Neuron (in vitro differentiated cells): ENCODE data around the gene BICD2.
"Not testable (repeated sequence)": the region's sequence is repeated elsewhere in the genome, so short reads cannot be mapped to it uniquely, and the experiment has no call there.

ENCODE experiments used
- H2AFZ ChIP-seq: one replicate; pipeline ENCODE4 v1.6.1; 2013; ENCODE audit warnings: low read depth, mild to moderate bottlenecking, inconsistent platforms, low read length, moderate library complexity
- H3K27me3 ChIP-seq: one replicate; pipeline ENCODE4 v1.6.1; 2013; ENCODE audit warnings: low read length; ENCODE audit not compliant: insufficient read depth
- H3K36me3 ChIP-seq: one replicate; pipeline ENCODE4 v1.6.1; 2013; ENCODE audit warnings: low read length; ENCODE audit not compliant: insufficient read depth
- H3K4me1 ChIP-seq: one replicate; pipeline ENCODE4 v1.6.1; 2013; ENCODE audit warnings: low read length; ENCODE audit not compliant: insufficient read depth
- H3K4me3 ChIP-seq: 2 replicates; pipeline ENCODE4 v1.5.1; 2013; ENCODE audit warnings: mild to moderate bottlenecking, low read length, moderate library complexity
- H3K9me3 ChIP-seq: one replicate; pipeline ENCODE4 v1.6.1; 2013; ENCODE audit warnings: low read length

The BICD2 gene

DNA sequence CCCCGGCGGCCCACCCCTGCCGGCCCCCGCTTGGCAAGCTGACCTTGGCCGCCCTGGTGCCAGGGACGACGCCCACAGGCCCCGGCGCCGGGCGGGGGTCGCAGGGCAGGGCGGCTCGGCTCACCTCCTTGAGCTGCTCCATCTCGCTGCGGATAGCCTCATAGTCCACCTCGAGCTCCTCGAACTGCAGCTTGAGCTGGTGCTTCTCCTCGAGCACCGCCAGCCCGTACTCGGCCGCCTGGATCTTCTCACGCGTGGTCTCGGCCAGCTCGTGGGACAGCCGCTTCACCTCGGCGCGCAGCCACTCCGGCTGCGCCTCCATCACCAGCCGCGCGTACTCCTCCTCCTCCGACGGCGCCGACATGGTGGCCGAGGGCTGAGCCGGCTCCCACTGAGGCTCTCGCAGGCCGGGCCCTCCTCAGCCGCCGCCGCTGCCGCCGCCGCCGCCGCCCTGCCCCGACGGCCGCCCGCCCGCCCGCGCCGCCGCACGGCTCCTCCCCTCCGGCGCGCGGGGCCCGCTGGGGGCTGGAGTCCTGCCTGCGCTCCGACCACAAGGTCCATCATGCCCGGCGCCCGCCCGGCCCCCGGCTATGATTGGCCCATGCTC lies at the start of gene BICD2:
TSS of gene BICD2 (minus strand) at position 453 of the 607 bp plus-strand sequence. CDS start at position 364, 89 bp downstream.
- Histone ChIP-seq H3K4me3 (peak within 1 kb of the TSS; percentile 99), H2AFZ (peak within 1 kb of the TSS; percentile 96), H3K4me1 (peaks cover 22% of the 10 kb centered on the region), H3K9me3 (no peaks in the 10 kb centered on the region), H3K27me3 (no peaks in the 10 kb centered on the region), H3K36me3 (no peaks in the 10 kb centered on the region)

DNA sequence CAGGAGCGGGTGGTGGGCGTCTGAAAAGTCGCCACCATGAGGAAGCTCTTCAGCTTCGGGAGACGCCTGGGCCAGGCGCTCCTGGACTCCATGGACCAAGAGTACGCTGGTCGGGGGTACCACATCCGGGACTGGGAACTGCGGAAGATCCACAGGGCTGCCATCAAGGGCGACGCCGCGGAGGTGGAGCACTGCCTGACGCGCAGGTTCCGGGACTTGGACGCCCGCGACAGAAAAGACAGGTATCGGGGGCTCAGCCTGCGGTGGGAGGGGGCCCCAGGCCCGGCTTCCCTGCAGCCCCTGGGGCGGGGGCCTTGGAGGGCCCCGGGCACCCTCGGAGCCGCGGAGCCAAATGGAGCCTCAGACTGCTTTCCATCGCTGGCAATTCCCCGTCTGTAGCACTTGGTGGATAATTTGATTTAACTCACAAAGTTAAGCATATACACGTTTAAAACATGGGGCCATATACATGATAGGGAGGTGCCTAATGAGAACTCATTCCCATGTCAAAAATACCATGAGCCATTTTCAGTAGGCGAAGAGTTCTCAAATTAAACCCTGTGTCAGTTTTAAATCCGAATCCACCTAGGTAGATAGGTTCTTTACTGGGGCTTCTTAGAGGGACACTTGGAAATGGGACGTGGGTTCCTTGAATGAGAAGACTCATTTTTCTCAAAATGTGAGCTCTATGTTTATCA lies 45.1 kb upstream of the BICD2 start:
- H3K27me3 ChIP-seq: peaks cover 71% of the 10 kb centered on the region
- H3K36me3 ChIP-seq, H3K9me3 ChIP-seq, H3K4me3 ChIP-seq, H2AFZ ChIP-seq, H3K4me1 ChIP-seq: not testable (repeated sequence)

DNA sequence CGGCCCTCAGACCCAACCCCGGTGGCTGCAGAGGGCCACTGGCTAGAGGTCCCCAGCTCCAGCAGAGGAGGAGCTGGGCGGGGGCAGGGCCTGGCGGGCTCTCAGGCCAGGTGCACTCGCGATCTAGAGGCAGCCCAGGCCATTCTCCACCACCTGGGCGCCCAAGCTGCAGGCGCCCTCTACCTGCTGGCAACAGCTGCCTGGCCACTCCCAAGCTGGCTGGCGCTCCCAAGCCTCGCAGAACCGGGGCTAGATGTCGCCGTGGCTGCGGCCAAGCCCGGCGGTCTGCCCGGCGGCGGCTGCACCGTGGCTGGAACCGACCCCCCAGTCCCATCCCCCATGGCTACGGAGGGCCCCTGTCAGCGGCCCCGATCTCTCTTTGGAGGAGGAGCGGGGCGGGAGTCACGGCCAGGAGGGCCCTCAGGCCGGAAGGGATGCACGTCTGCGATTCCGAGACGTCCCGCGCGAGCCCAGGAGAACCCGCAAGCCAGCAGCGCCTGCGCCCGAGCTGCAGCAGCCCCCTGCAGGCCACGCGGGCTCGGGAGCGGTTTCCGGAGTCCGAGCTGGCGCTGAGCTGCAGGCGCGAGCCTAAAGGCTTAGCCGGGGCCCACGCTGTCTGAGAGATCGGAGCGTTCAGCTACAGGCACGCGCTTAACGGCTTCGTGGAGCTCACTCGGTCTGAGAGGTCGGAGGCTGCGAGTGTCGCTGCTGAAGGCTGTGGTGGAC lies 44.3 kb upstream of the BICD2 start:
- H3K36me3 ChIP-seq: no peaks in the 10 kb centered on the region
- no peaks in the 10 kb centered on the region for H3K4me1 ChIP-seq
- H3K27me3 ChIP-seq: peaks cover 68% of the 10 kb centered on the region
- peak overlapping the region; percentile 46 for H2AFZ ChIP-seq
- H3K4me3 ChIP-seq: peak overlapping the region; percentile 9
- H3K9me3 ChIP-seq: no peaks in the 10 kb centered on the region

GRCh38 chr9:92807757-92808725 lies 43.4 kb upstream of the BICD2 start:
- Histone ChIP-seq H2AFZ (no peak overlapping the region), H3K27me3 (peaks cover 61% of the 10 kb centered on the region), H3K4me3 (no peak overlapping the region), H3K36me3 (no peaks in the 10 kb centered on the region), H3K4me1 (no peaks in the 10 kb centered on the region), H3K9me3 (no peaks in the 10 kb centered on the region)

- Histone ChIP-seq H3K36me3 (no peaks in the 10 kb centered on the region), H3K4me3 (no peak overlapping the region), H3K4me1 (no peaks in the 10 kb centered on the region), H3K9me3 (no peaks in the 10 kb centered on the region), H2AFZ (no peak overlapping the region), H3K27me3 (peaks cover 60% of the 10 kb centered on the region)
These were observed 42.6 kb upstream of the BICD2 start for GRCh38 chr9:92807031-92807756.

DNA sequence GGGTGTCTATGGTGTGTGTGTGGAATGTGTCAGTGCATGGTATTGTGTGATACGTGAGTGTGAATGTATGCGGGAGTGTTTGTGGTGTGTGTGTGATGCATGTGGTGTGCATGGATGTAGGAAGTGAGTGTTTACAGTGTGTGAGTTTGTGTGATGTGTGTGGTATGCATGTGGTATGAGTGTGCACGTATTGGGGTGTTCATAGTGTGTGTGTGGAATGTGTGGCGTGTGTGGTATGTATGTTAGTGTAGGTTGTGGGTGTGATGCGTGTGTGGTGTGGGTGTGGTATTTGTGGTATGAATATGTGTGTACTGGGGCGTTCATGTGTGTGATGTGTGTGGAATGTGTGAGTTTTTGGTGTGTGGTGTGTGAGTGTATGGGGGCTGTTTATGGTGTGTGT lies 40.1 kb upstream of the BICD2 start:
- no peaks in the 10 kb centered on the region for H3K9me3 ChIP-seq
- H3K4me3 ChIP-seq: no peak overlapping the region
- H3K27me3 ChIP-seq: peaks cover 42% of the 10 kb centered on the region
- no peaks in the 10 kb centered on the region for H3K36me3 ChIP-seq
- no peaks in the 10 kb centered on the region for H3K4me1 ChIP-seq
- no peak overlapping the region for H2AFZ ChIP-seq

DNA sequence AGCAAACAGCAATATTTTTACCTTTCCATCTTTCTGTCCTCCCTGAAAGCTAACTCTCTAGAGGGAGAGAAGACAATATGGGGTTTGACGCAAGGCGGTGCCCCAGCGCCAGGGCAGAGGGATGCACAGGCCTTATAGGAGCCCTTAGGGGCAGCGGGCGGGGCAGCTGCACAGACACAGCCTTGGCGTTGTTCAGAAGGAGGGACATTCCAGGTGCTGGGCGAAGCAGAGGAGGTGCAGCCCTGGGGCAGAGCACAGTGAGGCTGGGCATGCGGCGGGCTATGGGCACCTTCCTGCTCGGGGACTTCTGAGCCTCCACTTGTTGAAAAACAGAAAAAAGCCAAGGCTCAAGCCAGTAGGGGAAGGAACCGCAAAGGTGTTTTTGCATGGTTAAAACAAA lies 33.7 kb upstream of the BICD2 start:
- H3K4me3 ChIP-seq: no peak overlapping the region
- no peaks in the 10 kb centered on the region for H3K9me3 ChIP-seq
- H3K36me3 ChIP-seq: no peaks in the 10 kb centered on the region
- H3K4me1 ChIP-seq: peaks cover 9% of the 10 kb centered on the region
- H2AFZ ChIP-seq: no peak overlapping the region
- no peaks in the 10 kb centered on the region for H3K27me3 ChIP-seq

GRCh38 chr9:92796337-92796804 lies 31.7 kb upstream of the BICD2 start:
- not testable (repeated sequence) for H3K9me3 ChIP-seq, H3K27me3 ChIP-seq, H2AFZ ChIP-seq, H3K4me3 ChIP-seq, H3K4me1 ChIP-seq, H3K36me3 ChIP-seq

GRCh38 chr9:92795598-92796336 lies 31.1 kb upstream of the BICD2 start:
- Histone ChIP-seq H3K27me3 (no peaks in the 10 kb centered on the region), H3K4me3 (no peak overlapping the region), H3K36me3 (no peaks in the 10 kb centered on the region), H2AFZ (no peak overlapping the region), H3K4me1 (peaks cover 9% of the 10 kb centered on the region), H3K9me3 (no peaks in the 10 kb centered on the region)

GRCh38 chr9:92795000-92795399 lies 30.4 kb upstream of the BICD2 start:
- Histone ChIP-seq H3K4me1 (peaks cover 9% of the 10 kb centered on the region), H3K4me3 (no peak overlapping the region), H2AFZ (no peak overlapping the region), H3K9me3 (no peaks in the 10 kb centered on the region), H3K36me3 (no peaks in the 10 kb centered on the region), H3K27me3 (no peaks in the 10 kb centered on the region)

DNA sequence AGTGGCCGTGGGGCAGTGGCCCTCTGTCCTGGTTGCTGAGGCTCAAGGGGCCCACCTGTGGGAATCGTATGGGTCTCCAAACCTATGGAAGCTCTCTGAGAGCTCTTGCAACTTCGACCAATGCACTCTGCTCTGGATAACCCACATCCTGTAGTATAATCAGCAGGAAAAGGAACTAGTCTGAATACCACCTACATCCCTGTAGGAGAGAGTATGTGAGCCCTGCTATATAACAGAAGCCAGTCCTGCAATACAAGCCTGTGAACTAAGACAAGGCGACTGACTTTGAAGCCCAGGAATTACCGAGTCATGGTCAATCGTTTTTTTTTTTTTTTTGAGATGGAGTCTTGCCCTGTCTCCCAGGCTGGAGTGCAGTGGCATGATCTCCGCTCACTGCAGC lies 29.8 kb upstream of the BICD2 start:
- no peaks in the 10 kb centered on the region for H3K27me3 ChIP-seq
- H3K9me3 ChIP-seq: no peaks in the 10 kb centered on the region
- no peak overlapping the region for H2AFZ ChIP-seq
- no peaks in the 10 kb centered on the region for H3K36me3 ChIP-seq
- H3K4me3 ChIP-seq: no peak overlapping the region
- peaks cover 9% of the 10 kb centered on the region for H3K4me1 ChIP-seq
